ENCODE measurements around the gene PRKG1. TPM values are rescaled to one million over a fixed set of nuclear protein-coding genes. Genes with fewer than 3 reads are reported as not detected.
A peak's percentile ranks its signal among the peaks of the same experiment; 100 is the strongest.

The PRKG1 gene
- total RNA-seq, 1 experiment from 2014 or later: 16.5 TPM

- TF ChIP-seq, protein P1, sequence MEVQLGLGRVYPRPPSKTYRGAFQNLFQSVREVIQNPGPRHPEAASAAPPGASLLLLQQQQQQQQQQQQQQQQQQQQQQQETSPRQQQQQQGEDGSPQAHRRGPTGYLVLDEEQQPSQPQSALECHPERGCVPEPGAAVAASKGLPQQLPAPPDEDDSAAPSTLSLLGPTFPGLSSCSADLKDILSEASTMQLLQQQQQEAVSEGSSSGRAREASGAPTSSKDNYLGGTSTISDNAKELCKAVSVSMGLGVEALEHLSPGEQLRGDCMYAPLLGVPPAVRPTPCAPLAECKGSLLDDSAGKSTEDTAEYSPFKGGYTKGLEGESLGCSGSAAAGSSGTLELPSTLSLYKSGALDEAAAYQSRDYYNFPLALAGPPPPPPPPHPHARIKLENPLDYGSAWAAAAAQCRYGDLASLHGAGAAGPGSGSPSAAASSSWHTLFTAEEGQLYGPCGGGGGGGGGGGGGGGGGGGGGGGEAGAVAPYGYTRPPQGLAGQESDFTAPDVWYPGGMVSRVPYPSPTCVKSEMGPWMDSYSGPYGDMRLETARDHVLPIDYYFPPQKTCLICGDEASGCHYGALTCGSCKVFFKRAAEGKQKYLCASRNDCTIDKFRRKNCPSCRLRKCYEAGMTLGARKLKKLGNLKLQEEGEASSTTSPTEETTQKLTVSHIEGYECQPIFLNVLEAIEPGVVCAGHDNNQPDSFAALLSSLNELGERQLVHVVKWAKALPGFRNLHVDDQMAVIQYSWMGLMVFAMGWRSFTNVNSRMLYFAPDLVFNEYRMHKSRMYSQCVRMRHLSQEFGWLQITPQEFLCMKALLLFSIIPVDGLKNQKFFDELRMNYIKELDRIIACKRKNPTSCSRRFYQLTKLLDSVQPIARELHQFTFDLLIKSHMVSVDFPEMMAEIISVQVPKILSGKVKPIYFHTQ (CRISPR knock-in tag; IDR thresholded peaks at IDR 0.05): no peak
- TF ChIP-seq, protein P2, sequence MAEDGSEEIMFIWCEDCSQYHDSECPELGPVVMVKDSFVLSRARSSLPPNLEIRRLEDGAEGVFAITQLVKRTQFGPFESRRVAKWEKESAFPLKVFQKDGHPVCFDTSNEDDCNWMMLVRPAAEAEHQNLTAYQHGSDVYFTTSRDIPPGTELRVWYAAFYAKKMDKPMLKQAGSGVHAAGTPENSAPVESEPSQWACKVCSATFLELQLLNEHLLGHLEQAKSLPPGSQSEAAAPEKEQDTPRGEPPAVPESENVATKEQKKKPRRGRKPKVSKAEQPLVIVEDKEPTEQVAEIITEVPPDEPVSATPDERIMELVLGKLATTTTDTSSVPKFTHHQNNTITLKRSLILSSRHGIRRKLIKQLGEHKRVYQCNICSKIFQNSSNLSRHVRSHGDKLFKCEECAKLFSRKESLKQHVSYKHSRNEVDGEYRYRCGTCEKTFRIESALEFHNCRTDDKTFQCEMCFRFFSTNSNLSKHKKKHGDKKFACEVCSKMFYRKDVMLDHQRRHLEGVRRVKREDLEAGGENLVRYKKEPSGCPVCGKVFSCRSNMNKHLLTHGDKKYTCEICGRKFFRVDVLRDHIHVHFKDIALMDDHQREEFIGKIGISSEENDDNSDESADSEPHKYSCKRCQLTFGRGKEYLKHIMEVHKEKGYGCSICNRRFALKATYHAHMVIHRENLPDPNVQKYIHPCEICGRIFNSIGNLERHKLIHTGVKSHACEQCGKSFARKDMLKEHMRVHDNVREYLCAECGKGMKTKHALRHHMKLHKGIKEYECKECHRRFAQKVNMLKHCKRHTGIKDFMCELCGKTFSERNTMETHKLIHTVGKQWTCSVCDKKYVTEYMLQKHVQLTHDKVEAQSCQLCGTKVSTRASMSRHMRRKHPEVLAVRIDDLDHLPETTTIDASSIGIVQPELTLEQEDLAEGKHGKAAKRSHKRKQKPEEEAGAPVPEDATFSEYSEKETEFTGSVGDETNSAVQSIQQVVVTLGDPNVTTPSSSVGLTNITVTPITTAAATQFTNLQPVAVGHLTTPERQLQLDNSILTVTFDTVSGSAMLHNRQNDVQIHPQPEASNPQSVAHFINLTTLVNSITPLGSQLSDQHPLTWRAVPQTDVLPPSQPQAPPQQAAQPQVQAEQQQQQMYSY (CRISPR knock-in tag; IDR thresholded peaks at IDR 0.05): no peak
- TF ChIP-seq ZNF532 (CRISPR knock-in tag; IDR thresholded peaks at IDR 0.05; ENCODE audit: borderline replicate concordance): no peak
Measured at GRCh38 chr10:52028523-52028858, 954.2 kb downstream of the PRKG1 start (continued).

- H3K4me3 Mint-ChIP-seq: no peak overlapping the region
- H3K27me3 Mint-ChIP-seq (ENCODE audit: low read depth): 0 out of 2 replicates have a peak, but pooled peaks cover 2% of the 10 kb centered on the region
- ATAC-seq (peak; percentile 2; the same call in 1 of the 2 replicates), DNase-seq (ENCODE audit: low spot score) (no peak)
- CTCF ChIA-PET: interaction anchor here (0.8 kb wide), 1 partner anchor 143 kb away, joined by 3 read pairs; no protein-coding TSS in a partner anchor
- TF ChIP-seq, protein P3, sequence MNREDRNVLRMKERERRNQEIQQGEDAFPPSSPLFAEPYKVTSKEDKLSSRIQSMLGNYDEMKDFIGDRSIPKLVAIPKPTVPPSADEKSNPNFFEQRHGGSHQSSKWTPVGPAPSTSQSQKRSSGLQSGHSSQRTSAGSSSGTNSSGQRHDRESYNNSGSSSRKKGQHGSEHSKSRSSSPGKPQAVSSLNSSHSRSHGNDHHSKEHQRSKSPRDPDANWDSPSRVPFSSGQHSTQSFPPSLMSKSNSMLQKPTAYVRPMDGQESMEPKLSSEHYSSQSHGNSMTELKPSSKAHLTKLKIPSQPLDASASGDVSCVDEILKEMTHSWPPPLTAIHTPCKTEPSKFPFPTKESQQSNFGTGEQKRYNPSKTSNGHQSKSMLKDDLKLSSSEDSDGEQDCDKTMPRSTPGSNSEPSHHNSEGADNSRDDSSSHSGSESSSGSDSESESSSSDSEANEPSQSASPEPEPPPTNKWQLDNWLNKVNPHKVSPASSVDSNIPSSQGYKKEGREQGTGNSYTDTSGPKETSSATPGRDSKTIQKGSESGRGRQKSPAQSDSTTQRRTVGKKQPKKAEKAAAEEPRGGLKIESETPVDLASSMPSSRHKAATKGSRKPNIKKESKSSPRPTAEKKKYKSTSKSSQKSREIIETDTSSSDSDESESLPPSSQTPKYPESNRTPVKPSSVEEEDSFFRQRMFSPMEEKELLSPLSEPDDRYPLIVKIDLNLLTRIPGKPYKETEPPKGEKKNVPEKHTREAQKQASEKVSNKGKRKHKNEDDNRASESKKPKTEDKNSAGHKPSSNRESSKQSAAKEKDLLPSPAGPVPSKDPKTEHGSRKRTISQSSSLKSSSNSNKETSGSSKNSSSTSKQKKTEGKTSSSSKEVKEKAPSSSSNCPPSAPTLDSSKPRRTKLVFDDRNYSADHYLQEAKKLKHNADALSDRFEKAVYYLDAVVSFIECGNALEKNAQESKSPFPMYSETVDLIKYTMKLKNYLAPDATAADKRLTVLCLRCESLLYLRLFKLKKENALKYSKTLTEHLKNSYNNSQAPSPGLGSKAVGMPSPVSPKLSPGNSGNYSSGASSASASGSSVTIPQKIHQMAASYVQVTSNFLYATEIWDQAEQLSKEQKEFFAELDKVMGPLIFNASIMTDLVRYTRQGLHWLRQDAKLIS (CRISPR knock-in tag; IDR thresholded peaks at IDR 0.05; ENCODE audit: borderline replicate concordance): 0 out of 2 replicates have a peak, but pooled peaks have one; percentile 16
- TF ChIP-seq ERG (CRISPR knock-in tag; IDR thresholded peaks at IDR 0.05) (0 out of 2 replicates have a peak, but pooled peaks have one; percentile 3), ZNF532 (CRISPR knock-in tag; IDR thresholded peaks at IDR 0.05; ENCODE audit: borderline replicate concordance) (no peak)
- TF ChIP-seq, protein P1 (CRISPR knock-in tag; IDR thresholded peaks at IDR 0.05): peak; percentile 27; the same call in 1 of the 2 replicates
- H3K9me3 Mint-ChIP-seq: peaks cover 20% of the 10 kb centered on the region
- H3K4me1 Mint-ChIP-seq: peaks cover 54% of the 10 kb centered on the region
- POLR2A ChIA-PET: interaction anchor here (1.1 to 1.5 kb wide), 3 partner anchors 10 to 186 kb away, joined by 3 to 4 read pairs (median 4); no protein-coding TSS in a partner anchor
- peak overlapping the region; percentile 61; the same call in 1 of the 2 replicates for H3K27ac Mint-ChIP-seq
- H3K36me3 Mint-ChIP-seq: peaks cover 75% of the 10 kb centered on the region
Measured at GRCh38 chr10:52029628-52030027, 955.3 kb downstream of the PRKG1 start.

All from WTC11 (cell line).